Lower lobe of right lung (tissue), 2 donors: Measurements from ENCODE around the gene XPR1. TPM values are rescaled to one million over a fixed set of nuclear protein-coding genes. Genes with fewer than 3 reads are reported as not detected.

Experiments used
- ATAC-seq, 2 donors: fragments of 200-7000 bp; cut with Tn5 transposase; one replicate each; pipeline ENCODE4 v1.9.1; 2020 to 2022; ENCODE audit warnings: mild to moderate bottlenecking in 2 of 2, moderate library complexity in 2 of 2
- DNase-seq: peaks from one replicate; pipeline ENCODE4 v3.0.0-alpha.2; 2020
- H3K27ac ChIP-seq: fragments of 200-600 bp; one replicate; pipeline ENCODE4 v1.8.0; 2022
- H3K27me3 ChIP-seq: fragments of 200-600 bp; one replicate; pipeline ENCODE4 v1.8.0; 2022; ENCODE audit warnings: low read depth
- H3K36me3 ChIP-seq: fragments of 200-600 bp; one replicate; pipeline ENCODE4 v1.8.0; 2022; ENCODE audit warnings: mild to moderate bottlenecking
- H3K4me1 ChIP-seq: fragments of 200-600 bp; one replicate; pipeline ENCODE4 v1.8.0; 2022
- H3K4me3 ChIP-seq: fragments of 200-600 bp; one replicate; pipeline ENCODE4 v1.8.0; 2022; ENCODE audit warnings: mild to moderate bottlenecking
- H3K9me3 ChIP-seq: fragments of 200-600 bp; one replicate; pipeline ENCODE4 v1.8.0; 2022
- CTCF ChIP-seq: fragments of 200-600 bp; IDR thresholded peaks from one replicate; pipeline ENCODE4 v1.8.0; 2022; ENCODE audit warnings: antibody characterized with exemption, mild to moderate bottlenecking
- intact Hi-C: fragments of 100-400 bp; cut with DNase I; formaldehyde crosslinking; loops from one replicate; pipeline ENCODE4 v1.11.0; 2022
- total RNA-seq: library from RNA; stranded (reverse); fragmentation: NEBNext Ultra II Directional; extraction: Animal tissue kit (Norgen Biotek cat#: 25700); gene quantifications from one replicate; pipeline ENCODE4 v1.2.1, GENCODE V29; 2021
- donor health status: DM: no; HTN: yes; CAD: no; lungs with severe emphysema.

The XPR1 gene
- total RNA-seq, 1 donor from 2014 or later: 21.1 TPM

- Histone ChIP-seq H3K36me3 (no peaks in the 10 kb centered on the region), H3K9me3 (no peaks in the 10 kb centered on the region), H3K27ac (no peak overlapping the region), H3K27me3 (no peaks in the 10 kb centered on the region), H3K4me3 (no peak overlapping the region), H3K4me1 (peaks cover 16% of the 10 kb centered on the region)
- no peak for TF ChIP-seq CTCF
- no peak for DNase-seq
- ATAC-seq: no peak
- intact Hi-C loops: no loop called here
Observed at GRCh38 chr1:180765151-180765550, 133.3 kb downstream of the XPR1 start.

- Histone ChIP-seq H3K36me3 (no peaks in the 10 kb centered on the region), H3K4me3 (no peak overlapping the region), H3K27ac (no peak overlapping the region), H3K9me3 (no peaks in the 10 kb centered on the region), H3K4me1 (peaks cover 7% of the 10 kb centered on the region), H3K27me3 (no peaks in the 10 kb centered on the region)
- DNase-seq: no peak
- no peak for TF ChIP-seq CTCF
- intact Hi-C loops: no loop called here
- no peak for ATAC-seq
Observed at GRCh38 chr1:180769889-180770288, 138.1 kb downstream of the XPR1 start.

- no peak overlapping the region for H3K4me3 ChIP-seq
- no peaks in the 10 kb centered on the region for H3K9me3 ChIP-seq
- H3K36me3 ChIP-seq: no peaks in the 10 kb centered on the region
- intact Hi-C loops: no loop called here
- ATAC-seq (no peak), DNase-seq (no peak)
- no peaks in the 10 kb centered on the region for H3K27me3 ChIP-seq
- no peaks in the 10 kb centered on the region for H3K4me1 ChIP-seq
- TF ChIP-seq CTCF: no peak
- no peak overlapping the region for H3K27ac ChIP-seq
Observed at GRCh38 chr1:180773210-180773865, 141.5 kb downstream of the XPR1 start.

- no peak overlapping the region for H3K4me3 ChIP-seq
- no peaks in the 10 kb centered on the region for H3K9me3 ChIP-seq
- H3K27ac ChIP-seq: no peak overlapping the region
- no peaks in the 10 kb centered on the region for H3K27me3 ChIP-seq
- intact Hi-C loops: no loop called here
- no peak for DNase-seq
- no peaks in the 10 kb centered on the region for H3K36me3 ChIP-seq
- no peaks in the 10 kb centered on the region for H3K4me1 ChIP-seq
- no peak for ATAC-seq
- no peak for TF ChIP-seq CTCF
Observed at GRCh38 chr1:180775801-180776200, 144.0 kb downstream of the XPR1 start.

GRCh38 chr1:180777072-180777689 lies 145.4 kb downstream of the XPR1 start:
- Histone ChIP-seq H3K9me3 (no peaks in the 10 kb centered on the region), H3K4me1 (no peaks in the 10 kb centered on the region), H3K36me3 (no peaks in the 10 kb centered on the region), H3K27me3 (no peaks in the 10 kb centered on the region), H3K27ac (no peak overlapping the region), H3K4me3 (no peak overlapping the region)
- intact Hi-C loops: no loop called here
- no peak for ATAC-seq
- TF ChIP-seq CTCF: no peak
- DNase-seq: no peak
